KOPT-K1 (cell line): Measurements from ENCODE around the gene PRRT3.
"Not testable (repeated sequence)": the region's sequence is repeated elsewhere in the genome, so short reads cannot be mapped to it uniquely, and the experiment has no call there.

ENCODE experiments used
- H3K27ac ChIP-seq: fragments of 200-600 bp; sonication (generic); 2 replicates; pipeline ENCODE4 v1.5.1; 2016; ENCODE audit warnings: antibody characterized with exemption, mild to moderate bottlenecking, low read depth, low read length; ENCODE audit not compliant: poor library complexity, severe bottlenecking
- H3K36me3 ChIP-seq: fragments of 200-600 bp; sonication (generic); 2 replicates; pipeline ENCODE4 v1.5.1; 2017; ENCODE audit warnings: antibody characterized with exemption, mild to moderate bottlenecking, low read length, moderate library complexity; ENCODE audit not compliant: insufficient read depth
- H3K9me3 ChIP-seq: fragments of 200-600 bp; sonication (generic); 2 replicates; pipeline ENCODE4 v1.5.1; 2017; ENCODE audit warnings: antibody characterized with exemption, low read length, mild to moderate bottlenecking; ENCODE audit not compliant: insufficient read depth, poor library complexity, severe bottlenecking

PRRT3 gene

GRCh38 chr3:9900965-9901415 lies 51.2 kb downstream of the PRRT3 start:
- H3K9me3 ChIP-seq, H3K36me3 ChIP-seq: not testable (repeated sequence)
- peak overlapping the region; percentile 62 for H3K27ac ChIP-seq

- no peaks in the 10 kb centered on the region for H3K9me3 ChIP-seq
- H3K36me3 ChIP-seq, result peaks cover 15% of the 10 kb centered on the region; the same call in 1 of the 2 replicates
- H3K27ac ChIP-seq, result no peak overlapping the region
These were observed 52.9 kb downstream of the PRRT3 start for GRCh38 chr3:9899289-9899791.

DNA sequence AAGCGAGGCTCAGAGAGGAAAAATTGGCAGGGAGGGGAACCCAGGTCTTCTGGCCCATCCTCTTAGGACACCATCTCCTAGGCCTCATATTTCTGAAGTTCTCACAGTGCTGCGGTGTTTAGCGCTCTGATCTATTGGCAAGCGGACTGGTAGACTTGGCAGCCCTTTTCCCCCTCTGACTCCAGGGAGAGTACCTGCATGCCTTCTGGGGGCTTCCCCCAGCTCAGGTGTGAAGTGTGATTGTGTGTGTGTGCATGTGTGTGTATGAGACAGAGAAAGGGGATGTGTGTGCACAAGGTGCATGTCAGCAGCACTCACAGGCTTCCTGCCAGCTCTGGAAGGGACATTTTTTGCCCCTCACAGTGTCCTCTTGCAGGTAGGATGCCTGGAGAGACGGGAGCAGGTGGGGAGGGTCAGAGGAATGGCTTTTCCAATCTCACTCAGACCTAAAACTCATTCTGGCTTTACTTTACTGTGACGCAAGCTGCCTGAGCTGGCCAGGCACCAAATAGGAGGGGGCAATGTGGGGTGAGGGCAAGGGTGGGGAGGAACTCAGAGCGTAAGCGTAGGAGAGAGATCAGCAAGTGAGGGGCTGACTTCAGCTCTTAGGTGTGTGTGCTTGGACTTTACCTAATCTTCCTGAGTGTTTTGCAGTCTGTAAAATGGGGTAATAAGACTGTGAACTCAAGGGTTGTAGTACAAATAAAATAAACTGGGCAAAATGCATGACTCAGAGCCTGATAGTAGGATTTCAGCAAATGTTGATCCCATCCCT lies 53.6 kb downstream of the PRRT3 start:
- Histone ChIP-seq H3K36me3 (peaks cover 21% of the 10 kb centered on the region), H3K27ac (no peak overlapping the region), H3K9me3 (no peaks in the 10 kb centered on the region)

- Histone ChIP-seq H3K36me3 (peaks cover 31% of the 10 kb centered on the region), H3K27ac (no peak overlapping the region), H3K9me3 (no peaks in the 10 kb centered on the region)
These were observed 54.5 kb downstream of the PRRT3 start for GRCh38 chr3:9897408-9898372.

DNA sequence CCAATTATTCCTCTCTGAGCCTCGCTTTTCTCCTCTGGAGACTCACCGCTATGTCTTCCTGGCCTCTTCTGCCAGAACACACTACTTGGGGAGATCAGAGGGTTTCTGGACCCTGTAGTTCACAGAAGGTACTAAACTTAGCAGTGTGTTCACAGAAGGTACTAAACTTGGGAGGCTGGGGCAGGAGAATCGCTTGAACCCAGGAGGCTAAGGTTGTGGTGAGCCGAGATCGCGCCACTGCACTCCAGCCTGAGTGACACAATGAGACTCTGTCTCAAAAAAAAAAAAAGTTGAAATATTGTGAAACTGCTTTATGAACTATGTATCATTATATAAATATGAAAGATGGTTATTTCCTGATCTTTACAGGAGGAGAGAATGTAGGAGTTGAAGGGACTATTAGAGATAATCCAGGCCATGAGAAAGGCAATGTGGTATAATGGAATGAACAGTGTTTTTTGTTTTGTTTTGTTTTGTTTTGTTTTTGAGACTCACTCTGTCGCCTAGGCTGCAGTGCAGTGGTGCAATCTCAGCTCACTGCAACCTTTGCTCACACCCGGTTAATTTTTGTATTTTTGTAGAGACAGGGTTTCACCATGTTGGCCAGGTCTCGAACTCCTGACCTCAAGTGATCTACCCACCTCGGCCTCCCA lies 55.3 kb downstream of the PRRT3 start:
- peaks cover 37% of the 10 kb centered on the region for H3K36me3 ChIP-seq
- not testable (repeated sequence) for H3K27ac ChIP-seq, H3K9me3 ChIP-seq

DNA sequence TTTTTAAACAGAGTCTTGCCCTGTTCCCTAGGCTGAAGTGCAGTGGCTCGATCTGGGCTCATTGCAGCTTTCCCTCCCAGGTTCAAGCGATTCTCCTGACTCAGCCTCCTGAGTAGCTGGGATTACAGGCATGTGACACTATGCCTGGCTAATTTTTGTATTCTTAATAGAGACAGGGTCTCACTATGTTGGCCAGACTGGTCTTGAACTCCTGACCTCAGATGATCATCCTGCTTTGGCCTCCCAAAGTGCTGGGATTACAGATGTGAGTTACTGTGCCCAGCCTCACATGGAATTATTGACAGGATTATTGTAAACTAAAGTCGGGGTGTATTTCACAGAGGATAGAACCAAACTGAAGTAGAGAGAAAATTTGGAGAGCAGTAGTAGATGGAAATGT lies 56.5 kb downstream of the PRRT3 start:
- H3K36me3 ChIP-seq, result peaks cover 37% of the 10 kb centered on the region
- H3K27ac ChIP-seq, H3K9me3 ChIP-seq: not testable (repeated sequence)
